Activated CD4-positive, alpha-beta T cell treated with anti-CD3 and anti-CD28 coated beads, Interleukin-2, amount 50 U/mL, for 48 hours (primary cell): ENCODE data around the gene CNN2.

Source experiments
- DNase-seq, 2 experiments: peaks; one replicate each; pipeline ENCODE4 v3.0.0-alpha.2; 2020

CNN2 gene

DNA sequence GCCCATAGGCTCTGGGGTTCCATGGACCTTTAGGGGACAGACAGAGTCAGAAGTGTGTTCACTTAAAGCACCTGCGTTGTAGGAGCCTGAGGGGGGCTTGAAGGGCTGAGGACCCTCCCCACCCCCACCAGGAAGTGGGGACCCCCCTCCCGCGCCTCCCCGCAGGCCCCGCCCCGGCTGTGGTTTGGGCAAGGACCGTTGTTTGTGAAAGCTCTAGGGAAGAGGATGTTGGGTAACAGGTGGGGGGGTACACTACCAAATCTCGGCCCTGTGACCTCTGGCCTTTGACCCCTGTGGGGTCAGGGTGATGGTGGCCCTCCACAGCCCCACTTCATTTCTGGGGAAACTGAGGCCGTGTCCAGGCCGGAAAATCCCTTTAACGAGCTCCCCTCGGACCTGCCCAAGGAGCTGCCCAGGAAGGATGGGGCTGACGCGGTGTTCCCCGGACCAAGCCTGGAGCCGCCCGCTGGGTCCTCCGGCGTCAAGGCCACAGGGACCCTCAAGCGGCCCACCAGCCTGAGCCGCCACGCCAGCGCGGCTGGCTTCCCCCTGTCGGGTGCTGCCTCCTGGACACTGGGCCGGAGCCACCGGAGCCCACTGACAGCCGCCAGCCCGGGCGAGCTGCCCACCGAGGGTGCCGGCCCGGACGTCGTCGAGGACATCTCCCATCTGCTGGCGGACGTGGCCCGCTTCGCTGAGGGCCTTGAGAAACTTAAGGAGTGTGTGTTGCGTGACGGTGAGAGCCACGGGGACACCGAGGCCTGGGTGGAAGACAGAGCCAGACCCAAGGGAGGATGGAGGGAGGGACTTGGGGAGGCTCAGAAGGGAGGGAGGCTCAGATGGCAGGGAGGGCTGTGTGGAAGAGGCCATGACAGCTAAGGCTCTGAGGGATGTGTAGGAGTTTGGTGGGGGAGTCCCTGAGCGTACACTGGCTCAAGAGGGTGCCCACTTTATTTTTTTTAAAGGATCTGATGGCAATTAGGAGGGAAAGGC is 41.9 kb downstream of the CNN2 start:
- DNase-seq, result peak; percentile 66 to 73

DNA sequence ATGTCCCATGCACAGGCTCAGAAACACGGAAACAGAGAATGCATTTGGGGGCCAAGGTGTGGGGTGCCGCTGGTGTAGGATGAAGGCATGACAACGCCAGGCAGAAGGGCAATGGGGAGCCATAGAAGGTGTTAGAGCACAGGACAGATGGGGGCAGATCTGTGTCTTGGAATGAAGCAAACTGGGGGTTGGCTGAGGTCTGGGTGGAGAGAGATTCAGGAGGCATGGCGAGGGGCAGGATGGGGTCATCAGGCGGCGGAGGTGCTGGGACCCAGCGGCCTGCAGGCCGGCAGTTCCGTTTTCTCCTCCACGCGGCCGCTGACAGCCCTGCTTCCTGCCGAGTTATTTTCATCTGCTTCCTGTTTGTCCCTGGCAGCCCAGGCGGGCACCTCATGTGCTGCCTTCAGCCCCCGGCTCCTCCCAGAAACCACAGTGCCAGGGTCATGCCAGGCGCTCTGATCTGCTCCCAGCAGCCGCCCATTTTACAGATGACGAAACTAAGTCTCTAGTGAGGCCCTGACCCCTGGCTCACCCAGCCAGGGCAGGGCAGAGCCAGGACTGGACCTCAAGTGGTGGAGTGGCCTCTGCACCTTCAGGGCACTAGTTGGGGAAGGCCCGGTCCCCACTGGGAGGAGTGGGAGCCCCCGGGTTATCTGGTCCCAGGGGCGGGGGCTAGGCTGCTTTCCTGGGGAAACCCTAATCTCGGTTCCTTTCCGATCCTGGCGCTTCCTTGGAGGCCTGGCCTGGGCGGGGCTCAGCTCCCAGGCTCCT is 42.8 kb downstream of the CNN2 start:
- DNase-seq, result peak; percentile 64 to 73

GRCh38 chr19:1070576-1070930 is 44.1 kb downstream of the CNN2 start:
- DNase-seq, result no peak

- no peak for DNase-seq
Observed at GRCh38 chr19:1070931-1071791, 44.8 kb downstream of the CNN2 start.

GRCh38 chr19:1072371-1073015 is 46.1 kb downstream of the CNN2 start:
- no peak for DNase-seq

- no peak for DNase-seq
Observed at GRCh38 chr19:1073063-1073955, 46.9 kb downstream of the CNN2 start.

GRCh38 chr19:1073956-1074517 is 47.6 kb downstream of the CNN2 start:
- no peak for DNase-seq

DNA sequence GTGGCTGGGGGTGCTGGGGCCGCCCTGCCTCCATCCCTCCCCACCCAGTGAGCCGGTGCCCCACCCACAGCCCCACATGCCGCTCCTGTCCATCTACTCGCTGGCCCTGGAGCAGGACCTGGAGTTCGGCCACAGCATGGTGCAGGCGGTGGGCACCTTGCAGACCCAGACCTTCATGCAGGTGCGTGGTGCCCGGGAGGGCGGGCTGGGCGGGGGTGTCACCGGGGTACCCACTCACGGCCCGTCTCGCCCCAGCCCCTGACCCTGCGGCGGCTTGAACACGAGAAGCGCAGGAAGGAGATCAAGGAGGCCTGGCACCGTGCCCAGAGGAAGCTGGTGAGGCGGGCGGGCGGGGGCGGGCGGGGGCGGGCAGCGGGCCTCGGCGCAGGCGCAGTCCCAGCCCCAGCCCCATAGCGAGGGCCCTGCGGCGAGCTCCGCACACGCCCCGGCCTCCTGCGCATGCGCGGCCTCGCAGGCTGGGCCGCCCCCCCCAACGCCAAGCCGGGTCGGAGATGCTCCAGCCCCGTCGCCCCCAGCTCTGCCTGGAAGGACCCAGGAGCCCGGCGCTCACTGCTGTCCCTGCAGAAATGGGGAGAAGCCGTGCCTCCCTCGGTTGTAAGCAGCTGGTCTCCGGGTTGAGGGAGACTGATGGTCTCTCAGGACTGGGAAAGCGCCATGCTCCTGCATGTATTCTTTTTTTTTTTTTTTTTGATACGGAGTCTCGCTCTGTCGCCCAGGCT is 48.3 kb downstream of the CNN2 start:
- DNase-seq, result peak; percentile 84 to 85

GRCh38 chr19:1076046-1076386 is 49.6 kb downstream of the CNN2 start:
- no peak for DNase-seq

GRCh38 chr19:1076951-1077350 is 50.5 kb downstream of the CNN2 start:
- peak; percentile 87 to 91 for DNase-seq

- peak; percentile 85 to 86 for DNase-seq
Observed at GRCh38 chr19:1079566-1080111, 53.2 kb downstream of the CNN2 start.

DNA sequence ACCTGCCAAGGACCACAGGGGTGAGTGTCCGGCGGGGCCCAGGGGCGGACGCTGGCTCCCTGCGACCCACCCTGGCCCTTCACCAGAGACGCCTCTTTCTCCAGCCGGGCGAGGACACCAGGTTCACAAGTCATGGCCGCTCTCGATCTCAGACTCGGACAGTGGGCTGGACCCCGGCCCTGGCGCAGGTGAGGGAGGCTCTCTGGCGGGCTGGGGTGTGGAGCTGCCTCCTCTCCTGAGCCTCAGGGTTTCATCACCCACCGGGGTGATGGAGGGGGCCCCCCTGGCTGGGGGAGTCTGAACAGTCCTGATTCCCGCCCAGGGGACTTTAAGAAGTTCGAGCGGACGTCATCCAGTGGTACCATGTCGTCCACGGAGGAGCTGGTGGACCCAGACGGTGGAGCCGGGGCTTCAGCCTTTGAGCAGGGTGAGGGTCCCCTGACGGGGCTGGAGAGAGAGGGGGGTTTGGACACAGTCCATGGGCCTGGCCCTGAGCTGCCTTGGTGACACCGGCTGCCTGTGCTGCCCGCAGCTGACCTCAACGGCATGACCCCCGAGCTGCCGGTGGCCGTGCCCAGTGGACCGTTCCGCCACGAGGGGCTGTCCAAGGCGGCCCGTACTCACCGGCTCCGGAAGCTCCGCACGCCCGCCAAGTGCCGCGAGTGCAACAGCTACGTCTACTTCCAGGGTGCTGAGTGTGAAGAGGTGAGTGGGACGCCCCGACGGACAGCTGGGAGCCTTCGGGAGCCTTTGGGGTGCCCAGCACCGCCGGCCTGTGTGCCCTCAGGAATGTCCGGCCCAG is 54.2 kb downstream of the CNN2 start:
- no peak for DNase-seq

GRCh38 chr19:1081301-1082164 is 55.1 kb downstream of the CNN2 start:
- DNase-seq, result no peak

GRCh38 chr19:1082165-1082927 is 55.9 kb downstream of the CNN2 start:
- DNase-seq, result peak; percentile 85 to 88

DNA sequence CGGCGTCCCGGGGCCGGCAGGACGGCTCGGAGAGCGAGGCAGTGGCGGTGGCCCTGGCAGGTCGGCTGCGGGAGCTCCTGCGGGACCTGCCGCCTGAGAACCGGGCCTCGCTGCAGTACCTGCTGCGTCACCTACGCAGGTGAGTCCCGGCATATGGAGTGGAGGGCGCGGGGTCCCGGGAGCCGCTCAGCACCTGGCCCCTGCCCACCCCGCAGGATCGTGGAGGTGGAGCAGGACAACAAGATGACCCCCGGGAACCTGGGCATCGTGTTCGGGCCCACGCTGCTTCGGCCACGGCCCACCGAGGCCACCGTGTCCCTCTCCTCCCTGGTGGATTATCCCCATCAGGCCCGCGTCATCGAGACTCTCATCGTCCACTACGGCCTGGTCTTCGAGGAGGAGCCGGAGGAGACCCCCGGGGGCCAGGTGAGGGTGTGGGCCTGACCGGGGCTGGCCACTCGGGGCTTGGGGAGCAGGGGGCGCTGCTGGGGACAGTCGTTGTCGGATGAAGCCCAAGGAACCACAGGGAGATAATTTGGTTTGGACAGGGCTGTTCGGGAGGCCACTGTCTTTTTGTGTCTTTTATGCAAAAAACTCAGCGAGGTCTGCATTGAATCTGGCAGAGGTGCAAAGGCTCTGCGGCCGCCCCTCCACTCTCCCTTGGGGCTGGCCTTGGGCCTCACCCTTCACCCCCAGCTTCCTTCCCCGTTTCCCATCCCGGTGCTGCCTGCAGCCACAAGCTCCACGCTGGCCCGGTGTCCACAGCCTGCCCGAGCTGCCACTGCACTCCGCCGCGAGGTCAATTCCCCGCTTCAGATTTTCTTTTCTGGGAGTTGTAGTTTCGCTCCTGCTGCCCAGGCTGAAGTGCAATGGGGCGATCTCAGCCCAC is 56.8 kb downstream of the CNN2 start:
- DNase-seq, result no peak
